ENCODE data around the gene ACTR5.

DNA sequence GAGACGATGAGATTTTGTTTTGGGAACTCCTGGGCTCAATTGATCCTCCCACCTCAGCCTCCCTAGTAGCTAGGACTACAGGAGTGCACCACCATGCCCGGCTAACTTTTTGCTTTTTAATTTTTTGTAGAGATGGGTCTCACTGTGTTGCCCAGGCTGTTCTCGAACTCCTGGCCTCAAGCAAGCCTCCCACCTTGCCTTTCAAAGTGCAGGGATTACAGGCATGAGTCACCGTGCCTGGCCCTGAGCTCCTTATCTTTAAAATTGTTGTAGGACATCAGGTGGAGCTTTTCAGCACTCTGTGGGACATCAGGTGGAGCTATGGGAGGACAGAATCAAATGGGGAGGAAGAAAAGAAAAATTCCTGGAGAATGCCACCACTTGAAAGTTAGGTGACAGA lies 12.7 kb downstream of the ACTR5 start:
- TF ChIP-seq, protein P1, sequence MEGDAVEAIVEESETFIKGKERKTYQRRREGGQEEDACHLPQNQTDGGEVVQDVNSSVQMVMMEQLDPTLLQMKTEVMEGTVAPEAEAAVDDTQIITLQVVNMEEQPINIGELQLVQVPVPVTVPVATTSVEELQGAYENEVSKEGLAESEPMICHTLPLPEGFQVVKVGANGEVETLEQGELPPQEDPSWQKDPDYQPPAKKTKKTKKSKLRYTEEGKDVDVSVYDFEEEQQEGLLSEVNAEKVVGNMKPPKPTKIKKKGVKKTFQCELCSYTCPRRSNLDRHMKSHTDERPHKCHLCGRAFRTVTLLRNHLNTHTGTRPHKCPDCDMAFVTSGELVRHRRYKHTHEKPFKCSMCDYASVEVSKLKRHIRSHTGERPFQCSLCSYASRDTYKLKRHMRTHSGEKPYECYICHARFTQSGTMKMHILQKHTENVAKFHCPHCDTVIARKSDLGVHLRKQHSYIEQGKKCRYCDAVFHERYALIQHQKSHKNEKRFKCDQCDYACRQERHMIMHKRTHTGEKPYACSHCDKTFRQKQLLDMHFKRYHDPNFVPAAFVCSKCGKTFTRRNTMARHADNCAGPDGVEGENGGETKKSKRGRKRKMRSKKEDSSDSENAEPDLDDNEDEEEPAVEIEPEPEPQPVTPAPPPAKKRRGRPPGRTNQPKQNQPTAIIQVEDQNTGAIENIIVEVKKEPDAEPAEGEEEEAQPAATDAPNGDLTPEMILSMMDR (IDR thresholded peaks at IDR 0.05): no peak
- TF ChIP-seq POLR2A (IDR thresholded peaks at IDR 0.05): no peak

Data from testis (tissue), 2 donors.